Articular chondrocyte of knee joint (primary cell): ENCODE measurements around the gene HSPA4. TPM values are rescaled to one million over a fixed set of nuclear protein-coding genes. Genes with fewer than 3 reads are reported as not detected.

ENCODE experiments used
- small RNA-seq: library from RNA; depleted of rRNA; stranded (forward); fragments of <200 nt; gene quantifications from one replicate; pipeline ENCODE3, GENCODE V24; 2012
- total RNA-seq: library from RNA; depleted of rRNA; stranded (reverse); fragments of >200 nt; gene quantifications from 2 replicates; pipeline ENCODE4 v1.2.3, GENCODE V29; 2012

The HSPA4 gene
- total RNA-seq, result 123 and 126 TPM in 2 replicates

DNA sequence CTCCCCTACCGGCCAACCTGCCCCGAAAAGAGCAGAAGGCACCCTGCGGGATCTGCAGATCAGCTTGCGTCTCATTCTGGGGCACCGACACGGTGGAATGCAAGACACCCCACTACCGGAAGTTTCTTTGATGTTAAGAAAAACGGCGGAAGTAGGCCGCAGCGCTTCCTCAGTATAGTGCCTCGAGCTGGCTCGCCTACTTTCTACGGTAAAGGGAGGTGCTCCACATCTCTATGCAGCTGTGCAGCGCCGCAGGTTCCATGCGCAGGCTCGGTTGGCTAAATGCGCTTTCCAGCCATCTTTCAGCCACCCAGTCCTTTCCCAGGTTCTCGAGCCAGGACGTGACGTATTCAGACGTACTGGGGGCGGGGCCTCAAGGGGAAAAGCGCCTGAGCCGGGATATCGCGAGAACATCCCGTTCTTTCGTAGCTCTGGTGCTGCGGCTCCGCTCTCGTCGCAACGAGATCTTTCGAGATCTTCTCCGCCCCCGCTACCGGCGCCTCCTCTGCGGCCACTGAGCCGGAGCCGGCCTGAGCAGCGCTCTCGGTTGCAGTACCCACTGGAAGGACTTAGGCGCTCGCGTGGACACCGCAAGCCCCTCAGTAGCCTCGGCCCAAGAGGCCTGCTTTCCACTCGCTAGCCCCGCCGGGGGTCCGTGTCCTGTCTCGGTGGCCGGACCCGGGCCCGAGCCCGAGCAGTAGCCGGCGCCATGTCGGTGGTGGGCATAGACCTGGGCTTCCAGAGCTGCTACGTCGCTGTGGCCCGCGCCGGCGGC lies at the start of gene HSPA4:
TSS of gene HSPA4 (plus strand) at position 472 of the 775 bp plus-strand sequence. CDS start at position 710, 238 bp downstream.

DNA sequence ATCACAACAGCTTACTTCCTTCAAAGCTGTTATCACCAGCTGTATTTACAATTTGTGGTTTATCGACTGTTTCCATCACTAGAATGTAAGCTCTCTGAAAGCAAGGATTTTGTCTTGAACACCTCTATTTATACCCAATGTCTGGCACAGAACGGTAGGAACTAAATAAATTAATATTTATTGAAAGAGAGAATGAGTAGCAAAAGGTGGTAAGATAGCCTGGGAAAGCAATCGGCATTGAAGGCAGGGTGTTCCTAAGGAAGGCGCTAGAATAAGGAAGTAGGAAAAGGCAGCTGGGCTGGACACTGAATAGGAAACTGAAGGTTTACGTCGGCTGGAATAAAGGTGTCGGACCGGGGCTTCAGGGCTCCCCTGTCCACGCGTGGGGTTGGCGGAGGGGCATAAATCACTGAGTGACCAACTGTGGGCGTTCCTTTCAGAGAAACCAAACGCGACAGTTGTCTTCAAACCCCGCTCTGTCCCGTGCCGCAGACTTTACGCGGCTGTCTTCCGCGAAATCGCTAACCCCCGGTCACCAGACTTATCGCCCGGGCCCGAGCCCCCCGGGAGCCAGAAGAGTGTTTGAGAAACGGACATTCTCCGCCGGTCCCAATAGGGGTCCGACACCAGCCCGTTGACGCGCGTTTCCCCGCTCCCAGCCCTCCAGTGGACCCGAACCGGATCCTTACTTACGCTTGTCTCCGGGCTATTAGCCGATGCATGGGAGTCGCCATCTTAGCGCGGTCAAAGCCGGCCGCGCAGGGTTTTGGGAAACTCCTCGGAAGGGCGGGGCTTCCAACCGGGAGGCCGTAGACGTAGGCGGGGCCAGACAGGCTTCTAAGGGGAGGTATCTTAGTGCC lies 25.8 kb upstream of the HSPA4 start, which contains the start of gene ZCCHC10:
TSS of gene ZCCHC10 (minus strand) at position 746 of the 860 bp plus-strand sequence. CDS start at position 734, 12 bp downstream.

Small RNA genes within 50 kb of the gene (small RNA-seq; reads per million reads assigned to genes)
- gene AC113410.1 (not detected), gene AC113410.3 (not detected)

Other genes with a start within 250 kb of the HSPA4 start
- 0.11 and 0.13 TPM in 2 replicates for gene SOWAHA, start 238.7 kb upstream of the HSPA4 start, total RNA-seq
- gene SHROOM1, start 221.4 kb upstream of the HSPA4 start, total RNA-seq, result 3.8 and 6.7 TPM in 2 replicates
- 0.11 and 0.13 TPM in 2 replicates for gene GDF9, start 185.5 kb upstream of the HSPA4 start, total RNA-seq
- 89.6 and 99.7 TPM in 2 replicates for gene UQCRQ, start 185.4 kb upstream of the HSPA4 start, total RNA-seq
- gene LEAP2, start 178.3 kb upstream of the HSPA4 start, total RNA-seq, result 0.32 and 0.39 TPM in 2 replicates
- 98.7 and 99.9 TPM in 2 replicates for gene AFF4, start 88.4 kb upstream of the HSPA4 start, total RNA-seq
- gene ZCCHC10, start 25.5 kb upstream of the HSPA4 start, total RNA-seq, result 12.5 and 14.4 TPM in 2 replicates